NCI-H2081 treated with DMSO at 0.1 percent for 48 hours (cell line): ENCODE data around the gene STARD5.
A peak's percentile ranks its signal among the peaks of the same experiment; 100 is the strongest.

Experiments
- DNase-seq: peaks from one replicate; lab custom pipeline; 2025; lab: John Stamatoyannopoulos, UW

STARD5 gene

GRCh38 chr15:81292523-81293001 lies 31.4 kb downstream of the STARD5 start:
- DNase-seq, result no peak

GRCh38 chr15:81291916-81292522 lies 31.9 kb downstream of the STARD5 start:
- no peak for DNase-seq

GRCh38 chr15:81289910-81290309 lies 34.0 kb downstream of the STARD5 start:
- no peak for DNase-seq

GRCh38 chr15:81288616-81289015 lies 35.3 kb downstream of the STARD5 start:
- DNase-seq, result no peak

- DNase-seq, result no peak
These were observed 35.9 kb downstream of the STARD5 start for GRCh38 chr15:81288040-81288439.

GRCh38 chr15:81286621-81287121 lies 37.3 kb downstream of the STARD5 start:
- no peak for DNase-seq

GRCh38 chr15:81285461-81285860 lies 38.5 kb downstream of the STARD5 start:
- no peak for DNase-seq

- no peak for DNase-seq
These were observed 39.5 kb downstream of the STARD5 start for GRCh38 chr15:81284256-81285031.

- no peak for DNase-seq
These were observed 41.0 kb downstream of the STARD5 start for GRCh38 chr15:81282911-81283310.

GRCh38 chr15:81282606-81282895 lies 41.4 kb downstream of the STARD5 start:
- DNase-seq, result no peak

- DNase-seq, result no peak
These were observed 42.0 kb downstream of the STARD5 start for GRCh38 chr15:81281766-81282605.

GRCh38 chr15:81281456-81281735 lies 42.5 kb downstream of the STARD5 start:
- DNase-seq, result no peak

GRCh38 chr15:81280696-81281455 lies 43.1 kb downstream of the STARD5 start:
- DNase-seq, result no peak

- no peak for DNase-seq
These were observed 44.1 kb downstream of the STARD5 start for GRCh38 chr15:81279621-81280485.

GRCh38 chr15:81278306-81279029 lies 45.5 kb downstream of the STARD5 start:
- DNase-seq, result no peak

- no peak for DNase-seq
These were observed 46.1 kb downstream of the STARD5 start for GRCh38 chr15:81277851-81278250.

- no peak for DNase-seq
These were observed 47.0 kb downstream of the STARD5 start for GRCh38 chr15:81276967-81277366.

- no peak for DNase-seq
These were observed 48.1 kb downstream of the STARD5 start for GRCh38 chr15:81275711-81276392.

- DNase-seq, result peak; percentile 14
These were observed 48.8 kb downstream of the STARD5 start for GRCh38 chr15:81274931-81275707.
